ENCODE measurements around the gene DDX17. TPM values are rescaled to one million over a fixed set of nuclear protein-coding genes. Genes with fewer than 3 reads are reported as not detected.
A peak's percentile ranks its signal among the peaks of the same experiment; 100 is the strongest.

The DDX17 gene
- total and polyA plus RNA-seq, 11 donors: 133 to 202 (median 166) TPM

DNA sequence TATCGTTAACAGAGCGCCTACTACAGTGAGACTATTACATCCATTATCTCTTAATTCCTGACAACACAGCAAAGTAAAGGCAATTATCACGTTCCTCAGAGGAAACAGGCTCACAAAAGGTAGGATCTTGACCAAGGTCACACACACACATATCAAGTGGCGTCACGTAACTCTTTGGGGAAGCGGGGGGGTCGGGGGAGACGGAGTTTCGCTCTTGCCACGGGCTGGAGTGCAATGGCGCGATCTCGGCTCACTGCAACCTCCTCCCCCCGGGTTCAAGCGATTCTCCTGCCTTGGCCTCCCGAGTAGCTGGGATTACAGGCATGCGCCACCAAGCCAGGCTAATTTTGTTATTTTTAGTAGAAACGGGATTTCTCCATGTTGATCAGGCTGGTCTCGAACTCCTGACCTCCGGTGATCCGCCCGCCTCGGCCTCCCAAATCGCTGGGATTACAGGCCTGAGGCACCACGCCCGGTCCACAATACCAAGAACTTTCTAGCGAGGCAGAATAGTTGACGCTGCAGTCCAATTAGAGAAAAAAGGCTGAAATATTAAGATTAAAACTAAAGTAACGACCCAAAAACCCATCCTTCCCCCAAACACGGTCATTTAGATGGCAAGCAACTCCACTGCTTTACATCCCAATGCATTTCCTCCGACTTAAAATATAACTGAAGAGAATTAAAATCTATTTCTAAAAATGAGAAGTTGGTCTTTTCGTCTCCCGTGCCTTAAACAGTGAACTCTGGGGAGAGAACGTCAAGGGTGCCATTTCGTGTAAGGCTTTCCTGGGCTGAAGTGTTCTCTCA lies 1.2 kb downstream of the DDX17 start:
- 1% methylated on average over 33 to 35 of the region's 35 CpGs for WGBS, 4 donors
- Histone ChIP-seq H3K36me3 (peaks cover 0 to 49% (median 34%) of the 10 kb centered on the region in 9 donors), H3K9me3 (no peaks in the 10 kb centered on the region), H3K27me3 (no peaks in the 10 kb centered on the region), H3K4me3 (peak overlapping the region; percentile 67 to 95 (median 91)), H3K27ac (peak overlapping the region; percentile 97 to 100 (median 100)), H3K4me1 (peaks cover 5 to 55% (median 40%) of the 10 kb centered on the region in 12 donors)
- no peak for TF ChIP-seq POLR2A (IDR thresholded peaks at IDR 0.05)
- TF ChIP-seq, protein P1, sequence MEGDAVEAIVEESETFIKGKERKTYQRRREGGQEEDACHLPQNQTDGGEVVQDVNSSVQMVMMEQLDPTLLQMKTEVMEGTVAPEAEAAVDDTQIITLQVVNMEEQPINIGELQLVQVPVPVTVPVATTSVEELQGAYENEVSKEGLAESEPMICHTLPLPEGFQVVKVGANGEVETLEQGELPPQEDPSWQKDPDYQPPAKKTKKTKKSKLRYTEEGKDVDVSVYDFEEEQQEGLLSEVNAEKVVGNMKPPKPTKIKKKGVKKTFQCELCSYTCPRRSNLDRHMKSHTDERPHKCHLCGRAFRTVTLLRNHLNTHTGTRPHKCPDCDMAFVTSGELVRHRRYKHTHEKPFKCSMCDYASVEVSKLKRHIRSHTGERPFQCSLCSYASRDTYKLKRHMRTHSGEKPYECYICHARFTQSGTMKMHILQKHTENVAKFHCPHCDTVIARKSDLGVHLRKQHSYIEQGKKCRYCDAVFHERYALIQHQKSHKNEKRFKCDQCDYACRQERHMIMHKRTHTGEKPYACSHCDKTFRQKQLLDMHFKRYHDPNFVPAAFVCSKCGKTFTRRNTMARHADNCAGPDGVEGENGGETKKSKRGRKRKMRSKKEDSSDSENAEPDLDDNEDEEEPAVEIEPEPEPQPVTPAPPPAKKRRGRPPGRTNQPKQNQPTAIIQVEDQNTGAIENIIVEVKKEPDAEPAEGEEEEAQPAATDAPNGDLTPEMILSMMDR (IDR thresholded peaks at IDR 0.05): no peak
- peak; percentile 57 to 70 (median 62) for DNase-seq
- intact Hi-C loops (cut with DNase I): loop anchor here in 8 of 10 donors (2.0 to 10.0 kb wide), 11 partner anchors 38 to 450 kb away; partner anchors contain the start of genes KDELR3 (in 4 of the 8), TOMM22 (in 3 of the 8) and PICK1 (in 1 of the 8)
- peak in 2 of 4 donors; percentile 38 to 46 for ATAC-seq

DNA sequence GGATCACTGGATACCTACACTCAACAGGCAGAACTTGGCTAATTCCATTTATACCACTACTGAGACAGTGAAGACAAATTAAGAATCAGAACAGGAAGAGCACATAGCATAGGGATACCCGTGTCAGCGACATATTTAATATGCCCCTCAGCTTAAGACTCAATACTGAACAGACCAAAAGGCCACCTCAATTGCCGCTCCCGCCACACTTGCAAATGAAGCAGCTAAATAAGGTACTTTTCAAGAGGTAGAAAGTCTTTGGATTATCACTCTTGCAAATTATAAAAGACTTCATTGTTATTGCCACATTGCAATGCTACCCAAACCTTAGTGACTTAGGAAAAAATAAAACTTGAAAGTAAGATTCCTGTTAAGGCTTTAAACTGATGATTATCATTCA lies 3.1 kb downstream of the DDX17 start:
- WGBS, 4 donors: 16 to 21% (median 17%) methylated on average over 4 of the region's 4 CpGs
- Histone ChIP-seq H3K36me3 (peaks cover 0 to 68% (median 53%) of the 10 kb centered on the region in 9 donors), H3K4me1 (peaks cover 5 to 64% (median 50%) of the 10 kb centered on the region in 12 donors), H3K4me3 (peak overlapping the region in 10 of 12 donors; percentile 7 to 95 (median 88)), H3K27me3 (no peaks in the 10 kb centered on the region), H3K9me3 (no peaks in the 10 kb centered on the region), H3K27ac (peak overlapping the region in 6 of 12 donors; percentile 2 to 100 (median 69))
- DNase-seq (no peak), ATAC-seq (no peak)
- intact Hi-C loops (cut with DNase I): loop anchor here in 7 of 10 donors (5.0 to 10.0 kb wide), 5 partner anchors 36 to 448 kb away; partner anchors contain the start of genes KDELR3 (in 3 of the 7), TOMM22 (in 2 of the 7) and PICK1 (in 1 of the 7)
- TF ChIP-seq, protein P1 (IDR thresholded peaks at IDR 0.05): no peak
- no peak for TF ChIP-seq POLR2A (IDR thresholded peaks at IDR 0.05)

DNA sequence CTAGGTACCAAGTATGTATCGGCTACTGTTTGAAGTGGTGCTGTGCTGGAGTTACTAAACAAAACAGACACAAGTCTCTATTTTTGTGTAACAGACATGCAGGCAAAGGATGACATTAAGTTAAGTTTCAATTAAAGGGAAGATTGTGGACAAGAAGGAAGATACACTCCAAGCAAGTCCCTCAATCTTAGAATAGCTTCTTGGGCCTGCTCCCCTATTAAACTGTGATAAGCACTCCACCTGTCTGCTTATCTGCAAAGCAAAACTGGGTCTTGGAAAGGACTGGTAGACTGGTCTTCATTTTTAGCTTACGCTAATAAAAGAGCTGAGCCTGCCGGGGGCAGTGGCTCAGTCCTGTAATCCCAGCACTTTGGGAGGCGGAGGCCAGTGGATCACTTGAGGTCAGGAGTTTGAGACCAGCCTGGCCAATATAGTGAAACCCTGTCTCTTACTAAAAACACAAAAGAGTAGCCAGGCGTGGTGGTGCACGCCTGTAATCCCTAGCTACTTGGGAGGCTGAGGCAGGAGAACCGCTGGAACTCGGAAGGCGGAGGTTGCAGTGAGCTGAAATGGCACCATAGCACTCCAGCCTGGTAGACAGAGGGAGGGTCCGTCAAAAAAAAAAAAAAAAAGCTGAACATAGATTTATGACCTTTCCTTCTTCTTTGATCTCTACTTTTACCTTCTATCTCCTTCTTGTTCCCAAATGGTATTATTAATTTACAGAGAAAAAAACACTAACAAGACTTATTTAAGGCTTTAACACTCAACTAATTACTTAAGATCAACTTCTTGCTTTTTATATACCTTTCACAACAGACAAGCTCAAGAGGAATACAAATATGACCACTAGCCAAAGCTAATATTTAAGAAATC lies 4.1 kb downstream of the DDX17 start:
- DNase-seq (no peak), ATAC-seq (no peak)
- peaks cover 5 to 65% (median 50%) of the 10 kb centered on the region in 12 donors for H3K4me1 ChIP-seq
- intact Hi-C loops (cut with DNase I): loop anchor here in 7 of 10 donors (5.0 to 10.0 kb wide), 5 partner anchors 35 to 447 kb away; partner anchors contain the start of genes KDELR3 (in 3 of the 7), TOMM22 (in 2 of the 7) and PICK1 (in 1 of the 7)
- H3K27me3 ChIP-seq: no peaks in the 10 kb centered on the region
- H3K27ac ChIP-seq: peak overlapping the region in 3 of 12 donors; percentile 40 to 100 (median 100)
- H3K36me3 ChIP-seq: peaks cover 2 to 78% (median 63%) of the 10 kb centered on the region in 9 donors
- no peaks in the 10 kb centered on the region for H3K9me3 ChIP-seq
- peak overlapping the region in 6 of 12 donors; percentile 3 to 95 (median 78) for H3K4me3 ChIP-seq
- 72 to 80% (median 76%) methylated on average over 10 of the region's 10 CpGs for WGBS, 4 donors
- TF ChIP-seq POLR2A (IDR thresholded peaks at IDR 0.05): no peak
- TF ChIP-seq, protein P1 (IDR thresholded peaks at IDR 0.05): no peak

Data from heart left ventricle (tissue), 16 donors.